OCI-LY1 (cell line): Measurements from ENCODE around the gene PLXNB3.

Experiments used
- H2AFZ ChIP-seq: fragments of 200-600 bp; sonication (generic), shearing (Covaris generic); 2 replicates; pipeline ENCODE4 v1.6.0; 2014; ENCODE audit warnings: antibody characterized with exemption, mild to moderate bottlenecking, low read length
- H3F3A ChIP-seq: fragments of 200-600 bp; sonication (generic), shearing (Covaris generic); 2 replicates; pipeline ENCODE4 v1.6.0; 2014; ENCODE audit warnings: mild to moderate bottlenecking, antibody characterized with exemption, low read length, moderate library complexity; ENCODE audit not compliant: insufficient read depth
- H3K27ac ChIP-seq: fragments of 200-600 bp; sonication (generic); 2 replicates; pipeline ENCODE4 v1.5.1; 2014; ENCODE audit warnings: low read length, mixed run types, mild to moderate bottlenecking, low read depth; ENCODE audit not compliant: poor library complexity, severe bottlenecking
- H3K27me3 ChIP-seq: fragments of 200-600 bp; sonication (generic); 2 replicates; pipeline ENCODE4 v1.6.0; 2014; ENCODE audit warnings: antibody characterized with exemption, mild to moderate bottlenecking, low read length, moderate library complexity; ENCODE audit not compliant: insufficient read depth
- H3K36me3 ChIP-seq: fragments of 200-600 bp; sonication (generic); 2 replicates; pipeline ENCODE4 v1.6.1; 2014; ENCODE audit warnings: mild to moderate bottlenecking, antibody characterized with exemption, low read length, moderate library complexity, mixed read lengths; ENCODE audit not compliant: insufficient read depth
- H3K4me1 ChIP-seq: fragments of 200-600 bp; sonication (generic); 2 replicates; pipeline ENCODE4 v1.5.1; 2014; ENCODE audit warnings: mild to moderate bottlenecking, low read length, moderate library complexity; ENCODE audit not compliant: insufficient read depth, severe bottlenecking
- H3K4me2 ChIP-seq: fragments of 200-600 bp; sonication (generic), shearing (Covaris generic); 2 replicates; pipeline ENCODE4 v1.6.1; 2014; ENCODE audit warnings: low read length
- H3K4me3 ChIP-seq: fragments of 200-600 bp; sonication (generic); 2 replicates; pipeline ENCODE4 v1.5.1; 2014; ENCODE audit warnings: low read length, low read depth, mild to moderate bottlenecking, mixed read lengths; ENCODE audit not compliant: poor library complexity, severe bottlenecking
- H3K79me2 ChIP-seq: fragments of 200-600 bp; shearing (Covaris generic); 2 replicates; pipeline ENCODE4 v1.6.1; 2016; ENCODE audit warnings: mixed run types, low read length, mixed read lengths; ENCODE audit not compliant: insufficient read depth
- H3K9ac ChIP-seq: fragments of 200-600 bp; sonication (generic), shearing (Covaris generic); 2 replicates; pipeline ENCODE4 v1.6.1; 2014; ENCODE audit warnings: mild to moderate bottlenecking, low read length, mixed read lengths
- H3K9me2 ChIP-seq: fragments of 200-600 bp; sonication (generic), shearing (Covaris generic); 2 replicates; pipeline ENCODE4 v1.6.1; 2014; ENCODE audit warnings: low read depth, mild to moderate bottlenecking, low read length, mixed read lengths
- H3K9me3 ChIP-seq: fragments of 200-600 bp; shearing (Covaris generic); 2 replicates; pipeline ENCODE4 v1.6.1; 2014; ENCODE audit warnings: low read length, mixed read lengths
- H4K20me1 ChIP-seq: fragments of 200-600 bp; sonication (generic), shearing (Covaris generic); 2 replicates; pipeline ENCODE4 v1.6.0; 2016; ENCODE audit warnings: mild to moderate bottlenecking, low read length; ENCODE audit not compliant: insufficient read depth
- CTCF ChIP-seq: fragments of 200-600 bp; sonication (generic), shearing (Covaris generic); IDR thresholded peaks from 2 replicates; pipeline ENCODE4 v1.5.1; 2017; ENCODE audit warnings: mild to moderate bottlenecking, antibody characterized with exemption, low read length, moderate library complexity, mixed read lengths
- EZH2 ChIP-seq: fragments of 200-600 bp; sonication (generic), shearing (Covaris generic); IDR thresholded peaks from 2 replicates; pipeline ENCODE4 v1.8.0; 2017; ENCODE audit warnings: borderline replicate concordance, mixed run types, mild to moderate bottlenecking, antibody characterized with exemption, low read length, moderate library complexity, mixed read lengths

Gene PLXNB3

GRCh38 chrX:153731117-153731844 is 32.8 kb upstream of the PLXNB3 start:
- Histone ChIP-seq H3K9me3 (no peaks in the 10 kb centered on the region), H3K79me2 (no peaks in the 10 kb centered on the region), H4K20me1 (no peaks in the 10 kb centered on the region), H3K4me2 (no peak overlapping the region), H3K27ac (no peak overlapping the region), H2AFZ (no peak overlapping the region), H3K36me3 (no peaks in the 10 kb centered on the region; the same call in 1 of the 2 replicates), H3F3A (no peaks in the 10 kb centered on the region), H3K4me3 (no peak overlapping the region), H3K9me2 (no peaks in the 10 kb centered on the region), H3K27me3 (no peaks in the 10 kb centered on the region), H3K9ac (no peak overlapping the region), H3K4me1 (peaks cover 16% of the 10 kb centered on the region)
- TF ChIP-seq EZH2 = no peak
- TF ChIP-seq CTCF = no peak

GRCh38 chrX:153731845-153732215 is 32.2 kb upstream of the PLXNB3 start:
- Histone ChIP-seq H3K9me2 (no peaks in the 10 kb centered on the region), H3K79me2 (no peaks in the 10 kb centered on the region), H3F3A (no peaks in the 10 kb centered on the region), H3K9ac (no peak overlapping the region), H4K20me1 (no peaks in the 10 kb centered on the region), H3K4me1 (peaks cover 10% of the 10 kb centered on the region), H3K4me2 (no peak overlapping the region), H3K27me3 (no peaks in the 10 kb centered on the region), H3K27ac (no peak overlapping the region), H3K4me3 (no peak overlapping the region), H3K9me3 (no peaks in the 10 kb centered on the region), H2AFZ (no peak overlapping the region), H3K36me3 (no peaks in the 10 kb centered on the region; the same call in 1 of the 2 replicates)
- TF ChIP-seq CTCF (no peak), EZH2 (no peak)

- Histone ChIP-seq H2AFZ (no peak overlapping the region), H3K79me2 (no peaks in the 10 kb centered on the region), H3K4me1 (peaks cover 4% of the 10 kb centered on the region), H3K9ac (no peak overlapping the region), H3K4me3 (no peak overlapping the region), H3K9me3 (no peaks in the 10 kb centered on the region), H3F3A (no peaks in the 10 kb centered on the region), H3K9me2 (no peaks in the 10 kb centered on the region), H4K20me1 (no peaks in the 10 kb centered on the region), H3K36me3 (no peaks in the 10 kb centered on the region; the same call in 1 of the 2 replicates), H3K27me3 (no peaks in the 10 kb centered on the region), H3K27ac (no peak overlapping the region), H3K4me2 (no peak overlapping the region)
- TF ChIP-seq EZH2 = no peak
- TF ChIP-seq CTCF = no peak
These were observed 31.6 kb upstream of the PLXNB3 start for GRCh38 chrX:153732401-153732800.
